HEK293 (cell line): ENCODE data around the gene TRDMT1.

Source experiments
- CTCF ChIA-PET: fragments of 350-600 bp; formaldehyde crosslinking; extraction: SDS; loops from one replicate; lab custom pipeline; 2021; ENCODE audit warnings: antibody characterized with exemption; lab: Yijun Ruan, JAX
- POLR2A ChIA-PET: fragments of 300-600 bp; formaldehyde crosslinking; extraction: SDS; loops from one replicate; lab custom pipeline; 2020; ENCODE audit warnings: antibody characterized with exemption, inconsistent platforms; lab: Yijun Ruan, JAX
- H3K27ac ChIP-seq: fragments of 200-500 bp; sonication (Bioruptor generic); 2 replicates; pipeline ENCODE4 v1.5.1; 2014; ENCODE audit warnings: low read depth, low read length, control low read depth, inconsistent platforms; ENCODE audit errors: extremely low read depth
- H3K36me3 ChIP-seq, 2 experiments: fragments of 200-500 bp in 1 of 2; sonication (Bioruptor generic) in 1 of 2; 1 replicate in 1 of 2; 2 replicates in 1 of 2; pipeline ENCODE4 v1.5.1; 2014 to 2017; ENCODE audit warnings: inconsistent platforms in 2 of 2, low read length in 2 of 2; ENCODE audit not compliant: control insufficient read depth in 2 of 2, insufficient read depth in 1 of 2
- H3K4me1 ChIP-seq: fragments of 200-500 bp; sonication (Bioruptor generic); 2 replicates; pipeline ENCODE4 v1.5.1; 2014; ENCODE audit warnings: mild to moderate bottlenecking, low read length, inconsistent platforms; ENCODE audit not compliant: control insufficient read depth, insufficient read depth
- H3K4me3 ChIP-seq: 2 replicates; pipeline ENCODE4 v1.5.1; 2011; ENCODE audit warnings: low read depth, mild to moderate bottlenecking, control low read depth, low read length, moderate library complexity
- H3K9me3 ChIP-seq: fragments of 200-500 bp; sonication (Bioruptor generic); 2 replicates; pipeline ENCODE4 v1.5.1; 2014; ENCODE audit warnings: low read depth, low read length, inconsistent platforms; ENCODE audit not compliant: control insufficient read depth, insufficient read depth
- GLI2 ChIP-seq: fragments of 450-650 bp; formaldehyde crosslinking; IDR thresholded peaks from 2 replicates; pipeline ENCODE4; 2017; ENCODE audit warnings: missing biosample characterization, missing genetic modification characterization, low read depth, borderline replicate concordance
- HOXD13 ChIP-seq: sonication (generic); formaldehyde crosslinking; IDR thresholded peaks from 2 replicates; pipeline ENCODE4 v1.8.0; 2022; ENCODE audit warnings: missing genetic modification reagents, borderline replicate concordance
- INSM2 ChIP-seq: fragments of 450-650 bp; formaldehyde crosslinking; IDR thresholded peaks from 2 replicates; pipeline ENCODE4 v1.5.1; 2016; ENCODE audit warnings: missing biosample characterization, missing genetic modification characterization
- KLF8 ChIP-seq: fragments of 450-650 bp; formaldehyde crosslinking; IDR thresholded peaks from 2 replicates; pipeline ENCODE4 v1.5.1; 2016; ENCODE audit warnings: missing biosample characterization, missing genetic modification characterization
- SP7 ChIP-seq: fragments of 450-650 bp; formaldehyde crosslinking; IDR thresholded peaks from 2 replicates; pipeline ENCODE4 v1.5.1; 2016; ENCODE audit warnings: missing biosample characterization, missing genetic modification characterization
- TRIM28 ChIP-seq: IDR thresholded peaks from 2 replicates; pipeline ENCODE4 v1.6.1; 2011; ENCODE audit warnings: low read length, control low read depth, borderline replicate concordance
- ZEB2 ChIP-seq: fragments of 450-650 bp; formaldehyde crosslinking; IDR thresholded peaks from 2 replicates; pipeline ENCODE4 v1.5.1; 2016; ENCODE audit warnings: missing biosample characterization, missing genetic modification characterization
- ZNF10 ChIP-seq: fragments of 450-650 bp; formaldehyde crosslinking; IDR thresholded peaks from 2 replicates; pipeline ENCODE4 v1.5.1; 2017; ENCODE audit warnings: missing biosample characterization, missing genetic modification characterization
- ZNF146 ChIP-seq: fragments of 450-650 bp; formaldehyde crosslinking; IDR thresholded peaks from 2 replicates; pipeline ENCODE4 v1.5.1; 2016; ENCODE audit warnings: missing biosample characterization, missing genetic modification characterization
- ZNF362 ChIP-seq: fragments of 450-650 bp; formaldehyde crosslinking; IDR thresholded peaks from 2 replicates; pipeline ENCODE4 v1.5.1; 2016; ENCODE audit warnings: missing biosample characterization, missing genetic modification characterization
- ZNF366 ChIP-seq: fragments of 450-650 bp; formaldehyde crosslinking; conservative IDR thresholded peaks from 2 replicates; pipeline ENCODE4 v1.5.1; 2016; ENCODE audit warnings: missing biosample characterization, missing genetic modification characterization
- ZNF518A ChIP-seq: fragments of 450-650 bp; formaldehyde crosslinking; conservative IDR thresholded peaks from 2 replicates; pipeline ENCODE4 v1.5.1; 2016; ENCODE audit warnings: low read depth, missing biosample characterization, missing genetic modification characterization
- ZNF561 ChIP-seq: fragments of 450-650 bp; IDR thresholded peaks from 2 replicates; pipeline ENCODE4 v1.5.1; 2018; ENCODE audit warnings: missing biosample characterization, missing genetic modification characterization, borderline replicate concordance
- ZNF629 ChIP-seq: fragments of 450-650 bp; formaldehyde crosslinking; IDR thresholded peaks from 2 replicates; pipeline ENCODE4 v1.5.1; 2017; ENCODE audit warnings: missing biosample characterization, missing genetic modification characterization
- ZNF792 ChIP-seq: fragments of 450-650 bp; formaldehyde crosslinking; IDR thresholded peaks from 2 replicates; pipeline ENCODE4 v1.5.1; 2016; ENCODE audit warnings: missing biosample characterization, missing genetic modification characterization
- ZXDB ChIP-seq: fragments of 450-650 bp; formaldehyde crosslinking; IDR thresholded peaks from 2 replicates; pipeline ENCODE4 v1.5.1; 2016; ENCODE audit warnings: missing biosample characterization, missing genetic modification characterization
- TF ChIP-seq, protein P1 (sequence below): fragments of 450-650 bp; formaldehyde crosslinking; IDR thresholded peaks from 2 replicates; pipeline ENCODE4 v1.5.1; 2017; ENCODE audit warnings: missing biosample characterization, missing genetic modification characterization
- TF ChIP-seq, protein P2 (sequence below): fragments of 450-650 bp; formaldehyde crosslinking; IDR thresholded peaks from 2 replicates; pipeline ENCODE4 v1.5.1; 2017; ENCODE audit warnings: missing biosample characterization, missing genetic modification characterization
- TF ChIP-seq, protein P3 (sequence below): fragments of 450-650 bp; formaldehyde crosslinking; IDR thresholded peaks from 2 replicates; pipeline ENCODE4 v1.5.1; 2016; ENCODE audit warnings: missing biosample characterization, missing genetic modification characterization

Gene TRDMT1

GRCh38 chr10:17216901-17217395, 15.5 kb upstream of the TRDMT1 start (continued):
- TF ChIP-seq KLF8 (tag by site-specific recombination): no peak

GRCh38 chr10:17216217-17216900, 14.9 kb upstream of the TRDMT1 start:
- CTCF ChIA-PET: interaction anchor here (0.6 to 1.2 kb wide), 2 partner anchors 14 to 388 kb away, joined by 3 to 7 read pairs; no protein-coding TSS in a partner anchor
- Histone ChIP-seq H3K36me3 (no peaks in the 10 kb centered on the region), H3K4me3 (no peak overlapping the region), H3K4me1 (peaks cover 8% of the 10 kb centered on the region), H3K9me3 (no peaks in the 10 kb centered on the region), H3K27ac (0 out of 2 replicates have a peak overlapping the region, but pooled peaks have one; percentile 4)
- POLR2A ChIA-PET: interaction anchor here (2.4 kb wide), 1 partner anchor 13 kb away, joined by 17 read pairs; no protein-coding TSS in a partner anchor
- TF ChIP-seq SP7 (peak; percentile 99), GLI2 (tag by site-specific recombination) (no peak), ZNF10 (tag by site-specific recombination) (0 out of 2 replicates have a peak, but pooled peaks have one; percentile 21), ZNF518A (tag by site-specific recombination) (0 out of 2 replicates have a peak, but pooled peaks have one; percentile 33), ZNF629 (tag by site-specific recombination) (peak; percentile 88), HOXD13 (no peak), TRIM28 (peak; percentile 62; the same call in 1 of the 2 replicates), ZXDB (peak; percentile 32), INSM2 (tag by site-specific recombination) (peak; percentile 55; the same call in 1 of the 2 replicates), ZNF366 (tag by site-specific recombination) (peak; percentile 69), ZEB2 (tag by site-specific recombination) (0 out of 2 replicates have a peak, but pooled peaks have one; percentile 44), ZNF146 (no peak), KLF8 (tag by site-specific recombination) (0 out of 2 replicates have a peak, but pooled peaks have one; percentile 27), ZNF792 (tag by site-specific recombination) (no peak), ZNF362 (tag by site-specific recombination) (peak; percentile 80; the same call in 1 of the 2 replicates), ZNF561 (tag by site-specific recombination) (no peak)
- TF ChIP-seq, protein P1, sequence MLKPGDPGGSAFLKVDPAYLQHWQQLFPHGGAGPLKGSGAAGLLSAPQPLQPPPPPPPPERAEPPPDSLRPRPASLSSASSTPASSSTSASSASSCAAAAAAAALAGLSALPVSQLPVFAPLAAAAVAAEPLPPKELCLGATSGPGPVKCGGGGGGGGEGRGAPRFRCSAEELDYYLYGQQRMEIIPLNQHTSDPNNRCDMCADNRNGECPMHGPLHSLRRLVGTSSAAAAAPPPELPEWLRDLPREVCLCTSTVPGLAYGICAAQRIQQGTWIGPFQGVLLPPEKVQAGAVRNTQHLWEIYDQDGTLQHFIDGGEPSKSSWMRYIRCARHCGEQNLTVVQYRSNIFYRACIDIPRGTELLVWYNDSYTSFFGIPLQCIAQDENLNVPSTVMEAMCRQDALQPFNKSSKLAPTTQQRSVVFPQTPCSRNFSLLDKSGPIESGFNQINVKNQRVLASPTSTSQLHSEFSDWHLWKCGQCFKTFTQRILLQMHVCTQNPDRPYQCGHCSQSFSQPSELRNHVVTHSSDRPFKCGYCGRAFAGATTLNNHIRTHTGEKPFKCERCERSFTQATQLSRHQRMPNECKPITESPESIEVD (tag by site-specific recombination): peak; percentile 93
- TF ChIP-seq, protein P2, sequence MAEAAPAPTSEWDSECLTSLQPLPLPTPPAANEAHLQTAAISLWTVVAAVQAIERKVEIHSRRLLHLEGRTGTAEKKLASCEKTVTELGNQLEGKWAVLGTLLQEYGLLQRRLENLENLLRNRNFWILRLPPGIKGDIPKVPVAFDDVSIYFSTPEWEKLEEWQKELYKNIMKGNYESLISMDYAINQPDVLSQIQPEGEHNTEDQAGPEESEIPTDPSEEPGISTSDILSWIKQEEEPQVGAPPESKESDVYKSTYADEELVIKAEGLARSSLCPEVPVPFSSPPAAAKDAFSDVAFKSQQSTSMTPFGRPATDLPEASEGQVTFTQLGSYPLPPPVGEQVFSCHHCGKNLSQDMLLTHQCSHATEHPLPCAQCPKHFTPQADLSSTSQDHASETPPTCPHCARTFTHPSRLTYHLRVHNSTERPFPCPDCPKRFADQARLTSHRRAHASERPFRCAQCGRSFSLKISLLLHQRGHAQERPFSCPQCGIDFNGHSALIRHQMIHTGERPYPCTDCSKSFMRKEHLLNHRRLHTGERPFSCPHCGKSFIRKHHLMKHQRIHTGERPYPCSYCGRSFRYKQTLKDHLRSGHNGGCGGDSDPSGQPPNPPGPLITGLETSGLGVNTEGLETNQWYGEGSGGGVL (tag by site-specific recombination): no peak
- TF ChIP-seq, protein P3, sequence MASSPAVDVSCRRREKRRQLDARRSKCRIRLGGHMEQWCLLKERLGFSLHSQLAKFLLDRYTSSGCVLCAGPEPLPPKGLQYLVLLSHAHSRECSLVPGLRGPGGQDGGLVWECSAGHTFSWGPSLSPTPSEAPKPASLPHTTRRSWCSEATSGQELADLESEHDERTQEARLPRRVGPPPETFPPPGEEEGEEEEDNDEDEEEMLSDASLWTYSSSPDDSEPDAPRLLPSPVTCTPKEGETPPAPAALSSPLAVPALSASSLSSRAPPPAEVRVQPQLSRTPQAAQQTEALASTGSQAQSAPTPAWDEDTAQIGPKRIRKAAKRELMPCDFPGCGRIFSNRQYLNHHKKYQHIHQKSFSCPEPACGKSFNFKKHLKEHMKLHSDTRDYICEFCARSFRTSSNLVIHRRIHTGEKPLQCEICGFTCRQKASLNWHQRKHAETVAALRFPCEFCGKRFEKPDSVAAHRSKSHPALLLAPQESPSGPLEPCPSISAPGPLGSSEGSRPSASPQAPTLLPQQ (tag by site-specific recombination): no peak
